Measurements from ENCODE around the gene ATP7B.

DNA sequence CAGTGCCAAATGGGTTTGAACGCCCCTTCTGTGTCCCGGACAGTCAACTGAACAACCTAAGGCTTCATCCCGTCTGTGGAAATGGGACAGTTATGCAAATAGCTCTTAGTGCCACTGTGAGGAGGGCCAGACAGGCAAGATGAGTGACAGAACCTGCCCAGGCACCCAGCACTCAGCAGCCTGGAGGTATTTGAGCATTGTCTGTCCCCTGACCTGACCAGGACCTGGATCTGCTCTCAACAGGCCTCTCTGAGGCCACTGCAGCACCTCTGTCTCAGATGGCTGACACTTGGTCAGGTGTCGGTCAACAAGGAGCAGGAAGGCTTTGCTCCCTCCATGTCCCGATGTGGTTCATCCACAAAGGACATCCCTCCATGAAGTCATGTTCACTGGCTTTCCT, 81.6 kb downstream of the ATP7B start:
- TF ChIP-seq CTCF (conservative IDR thresholded peaks at IDR 0.05; ENCODE audit: low read depth in 2 of 2) (no peak), ETS1 (IDR thresholded peaks at IDR 0.05) (no peak), EZH2 (IDR thresholded peaks at IDR 0.05; ENCODE audit: low read depth, unreplicated experiment) (no peak), NANOG (IDR thresholded peaks at IDR 0.05; ENCODE audit: borderline replicate concordance) (no peak), POLR2AphosphoS5 (IDR thresholded peaks at IDR 0.05; ENCODE audit: low read depth) (no peak), ZNF331 (CRISPR knock-in tag; IDR thresholded peaks at IDR 0.05; ENCODE audit: low read depth) (no peak), EZH2phosphoT487 (IDR thresholded peaks at IDR 0.05; ENCODE audit: unreplicated experiment) (no peak), REST (IDR thresholded peaks at IDR 0.05; ENCODE audit: unreplicated experiment) (no peak), CREB1 (CRISPR knock-in tag; IDR thresholded peaks at IDR 0.05; ENCODE audit: low read depth) (no peak)
